Activated T-cell treated with anti-CD3 and anti-CD28 coated beads for 4 hours (primary cell): ENCODE results near the gene ZNF32.
"Not testable (repeated sequence)": the region's sequence is repeated elsewhere in the genome, so short reads cannot be mapped to it uniquely, and the experiment has no call there.

ENCODE experiments used
- DNase-seq: peaks from one replicate; pipeline ENCODE4 v3.0.0-alpha.2; 2020

ZNF32 gene

DNA sequence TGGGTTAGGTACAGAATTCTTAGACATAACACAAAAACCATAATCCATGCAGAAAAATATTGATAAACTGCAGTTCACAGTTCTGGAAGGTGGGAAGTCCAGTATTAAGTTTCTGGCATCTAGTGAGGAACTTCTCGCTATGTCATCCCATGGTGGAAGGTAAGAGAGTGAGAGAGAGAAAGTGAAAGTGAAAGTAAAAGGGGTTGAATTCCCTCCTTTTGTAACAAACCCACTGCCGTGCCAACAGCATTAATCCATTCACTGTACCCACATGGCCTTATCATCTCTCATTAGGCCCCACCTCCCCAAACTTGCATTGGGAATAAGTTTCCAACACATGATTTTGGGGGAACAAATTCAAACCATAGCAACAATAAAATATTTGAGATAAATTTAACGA, 25.3 kb downstream of the ZNF32 start:
- DNase-seq, result no peak

DNA sequence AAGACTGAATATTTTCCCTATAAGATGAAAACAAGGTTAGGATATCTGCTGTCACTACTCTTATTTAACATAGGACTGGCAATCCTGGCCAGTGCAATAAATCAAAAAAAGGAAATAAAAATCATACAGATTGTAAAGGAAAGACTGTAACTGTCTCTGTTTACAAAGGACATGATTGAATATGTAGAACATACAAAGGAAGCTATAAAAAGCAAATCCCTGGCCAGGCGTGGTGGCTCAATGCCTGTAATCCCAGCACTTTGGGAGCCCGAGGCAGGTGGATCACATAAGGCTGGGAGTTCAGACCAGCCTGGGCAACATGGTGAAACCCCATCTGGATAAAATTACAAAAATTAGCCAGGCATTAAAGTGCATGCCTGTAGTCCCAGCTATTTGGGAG, 26.6 kb downstream of the ZNF32 start:
- no peak for DNase-seq

DNA sequence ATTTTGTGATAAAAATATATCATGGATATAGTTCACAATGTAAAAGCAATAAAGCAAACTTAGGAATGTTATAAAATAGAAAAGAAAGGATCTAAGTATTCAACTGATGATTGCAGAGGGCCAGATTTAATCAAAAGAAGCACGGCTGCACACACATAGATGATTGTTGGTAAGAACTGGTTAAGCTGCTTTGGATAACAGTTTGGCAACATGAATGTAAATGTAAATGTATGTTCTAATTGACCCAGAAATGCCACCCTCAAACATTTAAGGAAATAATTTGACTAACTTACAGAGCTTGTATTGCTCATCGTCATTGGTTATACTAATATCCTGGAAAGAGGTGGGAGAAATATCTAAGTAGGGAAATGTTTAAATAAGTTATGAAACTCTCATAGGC, 29.3 kb downstream of the ZNF32 start:
- no peak for DNase-seq

DNA sequence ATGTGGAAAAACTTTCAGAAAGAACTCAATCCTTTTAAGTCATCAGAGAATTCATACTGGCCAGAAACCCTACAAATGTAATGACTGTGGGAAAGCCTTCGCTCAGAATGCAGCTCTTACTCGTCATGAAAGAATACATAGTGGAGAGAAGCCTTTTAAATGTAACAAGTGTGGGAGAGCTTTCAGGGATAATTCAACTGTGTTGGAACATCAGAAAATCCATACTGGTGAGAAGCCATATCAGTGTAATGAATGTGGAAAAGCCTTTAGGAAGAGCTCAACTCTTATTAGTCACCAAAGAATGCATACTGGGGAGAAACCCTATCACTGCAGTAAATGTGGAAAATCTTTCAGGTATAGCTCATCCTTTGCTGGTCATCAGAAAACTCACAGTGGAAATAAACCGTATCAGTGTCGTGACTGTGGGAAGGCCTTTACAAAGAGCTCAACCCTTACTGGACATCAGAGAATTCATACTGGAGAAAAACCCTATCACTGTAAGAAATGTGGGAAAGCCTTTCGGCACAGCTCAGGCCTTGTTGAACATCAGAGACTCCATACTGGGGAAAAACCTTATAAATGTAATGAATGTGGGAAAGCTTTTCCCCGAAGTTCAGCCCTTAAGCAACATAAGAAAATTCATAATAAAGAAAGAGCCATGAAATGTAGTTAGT, 31.8 kb downstream of the ZNF32 start:
- no peak for DNase-seq

DNA sequence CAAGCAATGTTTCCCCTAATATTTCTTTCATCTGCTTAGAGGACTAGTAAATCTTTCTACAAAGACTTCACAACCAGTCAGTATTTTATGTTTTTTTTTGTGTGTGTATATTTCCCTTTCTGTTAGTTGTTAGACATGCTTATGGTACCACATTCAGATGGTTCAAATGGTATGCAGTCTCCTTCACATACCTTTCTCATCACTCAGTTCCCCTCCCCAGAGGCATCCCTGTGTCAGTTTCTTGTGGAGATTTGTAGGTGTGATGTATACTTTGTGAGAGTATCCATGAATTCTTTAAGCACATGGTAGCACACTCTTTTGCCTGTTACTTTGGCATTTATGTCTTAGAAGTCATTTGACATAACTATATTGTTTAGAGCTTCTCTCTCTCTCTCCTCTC, 38.0 kb downstream of the ZNF32 start:
- DNase-seq, result no peak

DNA sequence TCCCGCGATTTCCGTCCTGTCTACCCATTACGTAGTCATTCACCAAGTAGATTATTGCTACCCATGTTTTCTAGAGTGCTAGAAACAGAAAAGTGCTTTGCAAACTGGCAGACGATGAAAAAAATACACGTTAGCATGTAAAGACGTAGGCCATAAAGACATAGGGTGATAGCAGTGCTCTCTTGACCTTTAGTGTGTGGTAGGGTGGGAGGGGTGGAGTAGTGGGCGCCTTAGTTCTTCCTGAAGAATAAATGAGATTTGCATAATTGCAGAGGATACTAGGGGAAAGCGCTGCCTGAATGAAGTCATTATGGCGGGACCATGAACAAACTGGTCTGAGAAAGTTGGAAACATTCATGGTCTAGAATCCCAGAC, 41.5 kb downstream of the ZNF32 start:
- no peak for DNase-seq

DNA sequence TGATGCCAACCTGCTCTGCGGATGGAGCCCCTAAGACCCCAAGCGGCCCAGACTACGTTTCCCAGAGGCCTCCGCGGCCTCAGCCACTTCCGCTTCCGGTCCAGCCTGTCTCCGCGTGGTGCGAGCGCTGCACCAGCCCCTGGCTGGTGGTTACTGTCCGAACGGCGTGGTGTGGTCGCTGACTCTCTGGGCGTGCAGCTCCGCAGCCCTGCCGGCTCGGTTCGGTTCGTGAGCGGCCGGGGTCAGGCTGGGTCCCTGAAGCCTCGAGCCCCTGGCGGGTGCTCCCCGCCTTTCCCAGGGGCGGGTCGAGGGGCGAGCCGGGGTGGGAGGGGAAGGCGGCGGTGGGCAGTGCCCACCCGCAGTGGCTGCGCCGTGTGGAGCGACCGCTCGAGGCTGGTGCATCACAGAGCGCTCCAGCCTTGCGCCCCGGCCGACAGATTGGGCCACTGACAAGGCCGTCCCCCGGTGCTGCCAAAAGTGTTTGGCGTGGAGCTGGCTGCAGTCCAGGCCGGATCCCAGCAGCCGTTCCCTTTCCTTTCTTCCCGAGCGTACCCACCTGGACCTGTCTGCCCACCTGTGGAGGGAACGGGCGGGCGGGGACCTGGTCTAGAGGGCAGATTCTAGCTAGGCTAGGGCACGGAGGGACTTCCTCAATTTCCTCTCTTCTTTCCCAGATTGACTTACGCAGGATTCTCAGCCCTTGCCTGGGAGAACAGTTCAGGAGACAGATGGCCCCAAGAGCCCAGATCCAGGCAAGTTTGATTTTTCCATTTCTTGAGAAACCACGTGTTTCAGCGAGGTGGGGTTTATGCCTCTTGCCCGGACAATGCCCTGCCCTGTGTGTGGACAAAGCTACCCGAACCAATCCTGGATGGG, 42.1 kb downstream of the ZNF32 start, which contains the start of gene ZNF485:
TSS of gene ZNF485 (plus strand) at position 116 of the 876 bp plus-strand sequence. CDS start at position 729, 613 bp downstream.
- peak; percentile 58 for DNase-seq

DNA sequence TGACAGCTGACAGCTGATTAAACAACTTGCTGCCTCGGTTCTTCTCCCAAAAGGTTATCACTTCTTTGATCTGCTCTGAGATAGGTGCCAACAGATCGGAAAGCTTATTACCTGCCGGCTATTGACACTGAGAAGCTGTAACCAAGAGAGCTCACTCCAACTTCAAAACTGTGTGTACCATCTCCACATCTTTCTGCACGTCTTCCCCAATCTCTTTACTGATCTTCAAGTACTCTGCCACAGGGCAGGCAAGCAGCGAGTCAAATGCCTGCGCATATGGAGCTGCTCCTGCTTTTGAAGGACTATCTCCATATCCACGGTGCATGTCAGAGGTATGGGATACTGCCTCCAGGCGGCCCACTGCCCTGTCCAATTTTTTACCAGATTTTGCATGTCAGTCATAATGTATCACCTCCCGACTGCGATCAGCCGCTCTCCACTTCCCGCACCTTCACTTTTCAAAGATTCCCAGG, 42.8 kb downstream of the ZNF32 start:
- no peak for DNase-seq

DNA sequence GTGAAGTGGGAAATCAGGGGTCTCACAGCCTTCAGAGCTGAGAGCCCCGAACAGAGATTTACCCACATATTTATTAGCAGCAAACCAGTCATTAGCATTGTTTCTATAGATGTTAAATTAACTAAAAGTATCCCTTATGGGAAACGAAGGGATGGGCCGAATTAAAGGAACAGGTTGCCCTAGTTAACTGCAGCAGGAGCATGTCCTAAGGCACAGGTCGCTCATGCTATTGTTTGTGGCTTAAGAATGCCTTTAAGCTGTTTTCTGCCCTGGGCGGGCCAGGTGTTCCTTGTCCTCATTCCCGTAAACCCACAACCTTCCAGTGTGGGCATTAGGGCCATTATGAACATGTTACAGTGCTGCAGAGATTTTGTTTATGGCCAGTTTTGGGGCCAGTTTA, 47.1 kb downstream of the ZNF32 start:
- DNase-seq, result not testable (repeated sequence)

DNA sequence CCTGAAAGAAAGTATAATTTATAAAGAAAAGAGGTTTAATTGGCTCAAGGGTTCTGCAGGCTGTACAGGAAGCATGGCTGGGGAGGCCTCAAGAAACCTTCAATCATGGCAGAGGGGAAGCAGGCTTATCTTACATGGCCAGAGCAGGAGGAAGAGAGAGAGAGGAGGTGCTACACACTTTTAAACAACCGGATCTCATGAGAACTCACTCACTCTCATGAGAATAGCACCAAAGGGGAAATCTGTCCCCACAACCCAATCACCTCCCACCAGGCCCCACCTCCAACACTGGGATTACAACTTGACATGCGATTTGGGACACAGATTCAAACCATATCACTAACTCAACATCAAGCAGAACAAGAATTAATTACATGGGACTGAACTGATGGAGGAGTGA, 49.3 kb downstream of the ZNF32 start:
- DNase-seq, result no peak

DNA sequence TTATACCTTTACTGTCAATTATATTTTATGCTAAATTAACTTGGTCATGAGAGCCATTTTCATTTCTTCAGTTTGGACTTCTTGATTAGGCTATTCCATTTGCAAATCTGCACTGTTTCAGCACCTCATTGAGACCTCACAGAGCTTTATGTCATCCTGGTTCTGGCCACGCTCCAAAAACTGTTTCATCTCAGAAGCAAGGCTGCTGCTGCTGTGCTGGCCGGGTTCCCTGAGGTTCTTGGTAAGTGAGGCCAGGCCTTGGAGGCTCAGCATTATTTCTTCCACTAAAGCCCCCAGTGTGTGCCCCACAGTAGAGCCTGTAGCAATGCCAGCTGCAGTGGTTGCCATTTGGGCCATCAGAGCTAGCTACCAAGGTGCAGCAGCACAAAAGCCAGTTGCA, 50.2 kb downstream of the ZNF32 start:
- no peak for DNase-seq

DNA sequence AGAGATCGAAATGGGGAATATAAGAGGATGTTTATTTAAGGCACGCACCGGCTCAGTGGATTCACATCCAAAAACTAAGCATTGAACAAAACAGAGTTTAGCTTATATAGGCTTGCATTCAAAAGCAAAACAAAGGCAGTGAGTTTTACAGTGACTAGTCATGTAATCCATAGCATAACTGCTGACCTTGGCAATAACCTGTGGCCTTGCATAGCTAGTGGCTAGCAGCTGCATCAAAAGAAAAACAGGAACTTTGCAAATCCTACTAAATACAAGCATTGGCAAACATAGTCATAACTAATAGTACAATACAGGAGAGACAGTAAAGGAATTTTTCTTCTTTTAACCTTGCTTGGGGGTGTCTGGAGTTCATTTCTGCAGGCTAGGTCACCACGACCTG, 52.1 kb downstream of the ZNF32 start:
- DNase-seq, result no peak

DNA sequence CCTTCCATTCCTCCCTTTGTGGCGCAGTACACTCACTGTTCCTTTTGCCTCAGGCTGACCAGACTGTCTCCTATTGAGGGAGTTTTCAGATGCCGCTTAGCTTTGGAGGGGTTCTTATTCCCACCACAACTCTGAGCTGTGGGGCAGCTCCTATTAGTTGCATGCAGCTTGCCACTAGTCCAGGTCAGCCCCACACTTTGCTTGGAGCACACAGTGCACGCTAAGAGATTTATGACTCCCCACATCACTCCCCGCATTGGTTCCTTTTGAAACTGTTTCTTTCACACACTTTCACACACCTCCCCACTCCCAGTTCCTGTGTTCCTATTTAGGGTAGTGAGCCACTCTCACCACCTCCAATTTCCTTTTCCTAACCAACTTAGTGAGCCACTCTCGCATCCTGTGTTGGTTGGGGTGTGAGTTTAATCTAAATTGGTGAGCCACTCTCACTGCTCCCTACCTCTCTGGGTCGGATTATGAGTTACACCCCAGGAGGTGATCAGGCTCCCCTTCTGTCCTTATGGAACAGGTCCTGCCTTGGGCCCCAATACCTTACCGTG, 52.9 kb downstream of the ZNF32 start:
- no peak for DNase-seq

DNA sequence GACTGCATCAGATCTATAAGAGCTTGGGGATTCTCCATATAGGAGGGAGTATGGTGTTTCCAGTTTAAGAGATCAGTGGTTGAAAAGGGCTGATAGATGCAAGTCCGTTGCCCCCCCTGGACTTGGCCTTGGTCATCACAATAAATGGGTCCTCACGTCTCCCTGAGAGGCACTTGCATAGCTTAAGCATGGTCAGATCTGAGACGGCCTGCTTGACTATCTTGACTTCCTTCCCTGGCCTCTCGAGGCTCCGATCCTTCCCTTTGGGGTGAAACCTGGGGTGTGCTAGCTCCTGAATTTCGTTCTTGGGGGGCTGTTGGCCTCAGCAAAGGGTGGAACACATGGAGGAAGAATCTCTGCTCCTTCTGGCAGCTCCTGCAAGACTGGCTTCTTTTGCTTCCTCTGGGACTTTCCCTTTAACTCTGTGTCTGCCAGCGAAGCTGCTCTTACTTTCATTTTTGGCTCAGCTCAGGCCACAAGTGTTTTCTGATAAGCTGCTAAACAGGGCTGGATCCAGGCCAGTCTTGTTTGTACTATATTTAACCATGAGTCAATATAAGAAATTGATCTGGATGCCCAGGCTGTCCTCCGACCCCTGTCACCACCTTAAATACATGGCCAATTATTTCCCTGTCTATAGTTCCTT, 53.6 kb downstream of the ZNF32 start:
- DNase-seq, result no peak
